Measurements from ENCODE around the gene PTPRN2. TPM values are rescaled to one million over a fixed set of nuclear protein-coding genes. Genes with fewer than 3 reads are reported as not detected.

The PTPRN2 gene
- total RNA-seq, 1 experiment from 2014 or later = 2.1 TPM

GRCh38 chr7:157561523-157561785, 1026.2 kb downstream of the PTPRN2 start:
- Histone ChIP-seq H3K9me2 (ENCODE audit: insufficient read depth) (no peaks in the 10 kb centered on the region), H3K27ac (ENCODE audit: low read depth, low read length) (no peak overlapping the region), H3K79me2 (ENCODE audit: insufficient read depth, low read length) (no peaks in the 10 kb centered on the region), H3K4me3 (replicated peaks in 1 of 2; ENCODE audit: low read depth in 1 of 2, low read length in 2 of 2) (no peak overlapping the region), H3K36me3 (ENCODE audit: control insufficient read depth in 1 of 2, insufficient read depth in 2 of 2, low read length in 2 of 2) (no peaks in the 10 kb centered on the region), H3K9me3 (ENCODE audit: control insufficient read depth in 1 of 2, insufficient read depth in 1 of 2, low read depth in 1 of 2, low read length in 2 of 2) (no peaks in the 10 kb centered on the region), H4K20me1 (ENCODE audit: insufficient read depth) (no peaks in the 10 kb centered on the region), H3K27me3 (ENCODE audit: insufficient read depth, low read length) (no peaks in the 10 kb centered on the region), H3K9ac (ENCODE audit: low read length) (no peak overlapping the region), H2AFZ (ENCODE audit: low read depth, low read length, poor library complexity, severe bottlenecking) (no peak overlapping the region), H3K4me1 (ENCODE audit: control insufficient read depth in 1 of 2, insufficient read depth in 2 of 2, low read length in 2 of 2) (peaks cover 23 to 28% of the 10 kb centered on the region in 2 experiments), H3K4me2 (ENCODE audit: low read length) (no peak overlapping the region)
- no TSS peak for BruUV-seq (replicated peaks)
- TF ChIP-seq FOSL1 (IDR thresholded peaks at IDR 0.05; ENCODE audit: low read depth) = no peak
- TF ChIP-seq REST (IDR thresholded peaks at IDR 0.05; ENCODE audit: low read depth) = no peak
- TF ChIP-seq EZH2phosphoT487 (IDR thresholded peaks at IDR 0.05; ENCODE audit: borderline replicate concordance) = no peak
- TF ChIP-seq ZNF274 (IDR thresholded peaks at IDR 0.05; ENCODE audit: low read depth, low read length) = no peak
- ATAC-seq = no peak
- intact Hi-C loops (cut with micrococcal nuclease) = loop anchor here (10.0 kb wide), 1 partner anchor 373 kb away; no protein-coding TSS in a partner anchor
- POLR2A ChIA-PET = no interaction called here
- RAD21 ChIA-PET (ENCODE audit: low non-redundant PET in 1 of 2, low total read pairs in 2 of 2, uncharacterized antibody in 2 of 2, unreplicated experiment in 2 of 2) = no interaction called here
- no peak for DNase-seq (ENCODE audit: low read depth, low spot score)
- CTCF ChIA-PET = no interaction called here

GRCh38 chr7:157560710-157561522, 1026.7 kb downstream of the PTPRN2 start:
- Histone ChIP-seq H3K9me3 (ENCODE audit: control insufficient read depth in 1 of 2, insufficient read depth in 1 of 2, low read depth in 1 of 2, low read length in 2 of 2) (no peaks in the 10 kb centered on the region), H4K20me1 (ENCODE audit: insufficient read depth) (no peaks in the 10 kb centered on the region), H3K4me3 (replicated peaks in 1 of 2; ENCODE audit: low read depth in 1 of 2, low read length in 2 of 2) (no peak overlapping the region), H3K4me1 (ENCODE audit: control insufficient read depth in 1 of 2, insufficient read depth in 2 of 2, low read length in 2 of 2) (peaks cover 23 to 24% of the 10 kb centered on the region in 2 experiments), H3K9me2 (ENCODE audit: insufficient read depth) (no peaks in the 10 kb centered on the region), H3K4me2 (ENCODE audit: low read length) (no peak overlapping the region), H3K27ac (ENCODE audit: low read depth, low read length) (no peak overlapping the region), H2AFZ (ENCODE audit: low read depth, low read length, poor library complexity, severe bottlenecking) (no peak overlapping the region), H3K9ac (ENCODE audit: low read length) (no peak overlapping the region), H3K79me2 (ENCODE audit: insufficient read depth, low read length) (no peaks in the 10 kb centered on the region), H3K36me3 (ENCODE audit: control insufficient read depth in 1 of 2, insufficient read depth in 2 of 2, low read length in 2 of 2) (no peaks in the 10 kb centered on the region), H3K27me3 (ENCODE audit: insufficient read depth, low read length) (no peaks in the 10 kb centered on the region)
- intact Hi-C loops (cut with micrococcal nuclease) = loop anchor here (10.0 kb wide), 1 partner anchor 374 kb away; no protein-coding TSS in a partner anchor
- no peak for TF ChIP-seq REST (IDR thresholded peaks at IDR 0.05; ENCODE audit: low read depth)
- no peak for TF ChIP-seq ZFX (IDR thresholded peaks at IDR 0.05)
- no peak for TF ChIP-seq FOSL1 (IDR thresholded peaks at IDR 0.05; ENCODE audit: low read depth)
- no peak for TF ChIP-seq JUND (IDR thresholded peaks at IDR 0.05)
- TF ChIP-seq ELF1 (IDR thresholded peaks at IDR 0.05; ENCODE audit: borderline replicate concordance, low read depth) = no peak
- no peak for TF ChIP-seq CTCF (IDR thresholded peaks at IDR 0.05 in 2 of 3, conservative IDR thresholded peaks at IDR 0.05 in 1 of 3; ENCODE audit: borderline replicate concordance in 1 of 3, insufficient read depth in 1 of 3, low read depth in 2 of 3, low read length in 2 of 3)
- no peak for TF ChIP-seq YY1 (IDR thresholded peaks at IDR 0.05; ENCODE audit: extremely low read depth, insufficient replicate concordance, low read depth, low read length)
- POLR2A ChIA-PET = no interaction called here
- RAD21 ChIA-PET (ENCODE audit: low non-redundant PET in 1 of 2, low total read pairs in 2 of 2, uncharacterized antibody in 2 of 2, unreplicated experiment in 2 of 2) = no interaction called here
- BruUV-seq (replicated peaks) = no TSS peak
- DNase-seq (ENCODE audit: low read depth, low spot score) (no peak), ATAC-seq (no peak)
- CTCF ChIA-PET = no interaction called here
